BLaER1 (cell line): ENCODE measurements around the gene ANXA9.
A peak's percentile ranks its signal among the peaks of the same experiment; 100 is the strongest.

ENCODE experiments used
- H3K27ac ChIP-seq: shearing (Covaris generic); formaldehyde crosslinking; 2 replicates; pipeline ENCODE4 v1.8.1; 2022
- H3K27me3 ChIP-seq: shearing (Covaris generic); formaldehyde crosslinking; 2 replicates; pipeline ENCODE4 v1.8.1; 2022
- H3K36me3 ChIP-seq: shearing (Covaris generic); formaldehyde crosslinking; 2 replicates; pipeline ENCODE4 v1.8.1; 2022
- H3K4me1 ChIP-seq: shearing (Covaris generic); formaldehyde crosslinking; 2 replicates; pipeline ENCODE4 v1.8.1; 2022
- H3K4me2 ChIP-seq: shearing (Covaris generic); formaldehyde crosslinking; 2 replicates; pipeline ENCODE4 v1.8.1; 2022
- H3K4me3 ChIP-seq: shearing (Covaris generic); formaldehyde crosslinking; 2 replicates; pipeline ENCODE4 v1.8.1; 2022
- H3K9ac ChIP-seq: shearing (Covaris generic); formaldehyde crosslinking; 2 replicates; pipeline ENCODE4 v1.8.1; 2022
- H3K9me3 ChIP-seq: shearing (Covaris generic); formaldehyde crosslinking; 2 replicates; pipeline ENCODE4 v1.8.1; 2022
- H4K20me1 ChIP-seq: shearing (Covaris generic); formaldehyde crosslinking; 2 replicates; pipeline ENCODE4 v1.8.1; 2022
- Cebpa-rat ChIP-seq: shearing (Covaris generic); IDR thresholded peaks from 2 replicates; pipeline ENCODE4 v1.8.1; 2022

The ANXA9 gene

GRCh38 chr1:150973836-150974579, 8.1 kb upstream of the ANXA9 start:
- peak overlapping the region; percentile 97 for H3K4me3 ChIP-seq
- peaks cover 49% of the 10 kb centered on the region for H4K20me1 ChIP-seq
- peaks cover 24% of the 10 kb centered on the region for H3K36me3 ChIP-seq
- peaks cover 73% of the 10 kb centered on the region for H3K4me1 ChIP-seq
- peak overlapping the region; percentile 98 for H3K9ac ChIP-seq
- no peaks in the 10 kb centered on the region for H3K9me3 ChIP-seq
- H3K27ac ChIP-seq: peak overlapping the region; percentile 97
- H3K27me3 ChIP-seq: no peaks in the 10 kb centered on the region
- H3K4me2 ChIP-seq: peak overlapping the region; percentile 100
- no peak for TF ChIP-seq Cebpa-rat

GRCh38 chr1:150974580-150975478, 7.3 kb upstream of the ANXA9 start, which contains the start of gene CERS2:
TSS of gene CERS2 (minus strand) at chr1:150974835. CDS start at chr1:150969090, 5,745 bp downstream.
- TF ChIP-seq Cebpa-rat: no peak

GRCh38 chr1:150976401-150976821, 5.7 kb upstream of the ANXA9 start:
- H4K20me1 ChIP-seq: peaks cover 25% of the 10 kb centered on the region
- no peaks in the 10 kb centered on the region for H3K27me3 ChIP-seq
- H3K4me1 ChIP-seq: peaks cover 82% of the 10 kb centered on the region
- peak overlapping the region; percentile 76 for H3K4me2 ChIP-seq
- 0 out of 2 replicates have a peak overlapping the region, but pooled peaks have one; percentile 30 for H3K9ac ChIP-seq
- 0 out of 2 replicates have a peak, but pooled peaks cover 6% of the 10 kb centered on the region for H3K36me3 ChIP-seq
- H3K9me3 ChIP-seq: no peaks in the 10 kb centered on the region
- no peak for TF ChIP-seq Cebpa-rat
- 0 out of 2 replicates have a peak overlapping the region, but pooled peaks have one; percentile 5 for H3K27ac ChIP-seq
- H3K4me3 ChIP-seq: no peak overlapping the region

More at GRCh38 chr1:150974580-150975478, 7.3 kb upstream of the ANXA9 start, which contains the start of gene CERS2:
- H3K9me3 ChIP-seq: no peaks in the 10 kb centered on the region
- H3K4me3 ChIP-seq: peak within 1 kb of the TSS; percentile 97
- peaks cover 16% of the 10 kb centered on the region for H3K36me3 ChIP-seq
- peak within 1 kb of the TSS; percentile 97 for H3K27ac ChIP-seq
- H3K9ac ChIP-seq: peak within 1 kb of the TSS; percentile 98
- H4K20me1 ChIP-seq: peaks cover 41% of the 10 kb centered on the region
- peak within 1 kb of the TSS; percentile 100 for H3K4me2 ChIP-seq
- peaks cover 80% of the 10 kb centered on the region for H3K4me1 ChIP-seq
- no peaks in the 10 kb centered on the region for H3K27me3 ChIP-seq

- Histone ChIP-seq H3K4me1 (peaks cover 82% of the 10 kb centered on the region), H3K27ac (0 out of 2 replicates have a peak overlapping the region, but pooled peaks have one; percentile 5), H3K9ac (peak overlapping the region; percentile 30; the same call in 1 of the 2 replicates), H3K27me3 (no peaks in the 10 kb centered on the region), H3K4me2 (peak overlapping the region; percentile 76), H4K20me1 (peaks cover 18% of the 10 kb centered on the region), H3K36me3 (no peaks in the 10 kb centered on the region), H3K9me3 (no peaks in the 10 kb centered on the region), H3K4me3 (peak overlapping the region; percentile 5; the same call in 1 of the 2 replicates)
- no peak for TF ChIP-seq Cebpa-rat
These were observed 5.0 kb upstream of the ANXA9 start for GRCh38 chr1:150976879-150977694.

GRCh38 chr1:150979092-150980056, 2.7 kb upstream of the ANXA9 start:
- H3K4me1 ChIP-seq: peaks cover 79% of the 10 kb centered on the region
- peak overlapping the region; percentile 62 for H3K9ac ChIP-seq
- no peaks in the 10 kb centered on the region for H4K20me1 ChIP-seq
- peak overlapping the region; percentile 41 for H3K4me3 ChIP-seq
- H3K9me3 ChIP-seq: no peaks in the 10 kb centered on the region
- H3K27ac ChIP-seq: no peak overlapping the region
- no peaks in the 10 kb centered on the region for H3K27me3 ChIP-seq
- H3K36me3 ChIP-seq: no peaks in the 10 kb centered on the region
- peak overlapping the region; percentile 74 for H3K4me2 ChIP-seq
- TF ChIP-seq Cebpa-rat: no peak

GRCh38 chr1:150981177-150981804, 801 bp upstream of the ANXA9 start:
- Histone ChIP-seq H3K4me3 (no peak overlapping the region), H3K9ac (peak overlapping the region; percentile 25), H3K36me3 (no peaks in the 10 kb centered on the region), H3K9me3 (no peaks in the 10 kb centered on the region), H3K27ac (peak overlapping the region; percentile 61), H4K20me1 (no peaks in the 10 kb centered on the region), H3K4me1 (peaks cover 68% of the 10 kb centered on the region), H3K4me2 (peak overlapping the region; percentile 53), H3K27me3 (no peaks in the 10 kb centered on the region)
- peak; percentile 46; the same call in 1 of the 2 replicates for TF ChIP-seq Cebpa-rat

GRCh38 chr1:150985179-150985825, 3.2 kb downstream of the ANXA9 start:
- H3K9ac ChIP-seq: no peak overlapping the region
- H3K4me3 ChIP-seq: no peak overlapping the region
- H3K4me1 ChIP-seq: peaks cover 28% of the 10 kb centered on the region
- no peaks in the 10 kb centered on the region for H3K9me3 ChIP-seq
- H3K4me2 ChIP-seq: no peak overlapping the region
- H4K20me1 ChIP-seq: no peaks in the 10 kb centered on the region
- no peak overlapping the region for H3K27ac ChIP-seq
- H3K27me3 ChIP-seq: no peaks in the 10 kb centered on the region
- no peak for TF ChIP-seq Cebpa-rat
- no peaks in the 10 kb centered on the region for H3K36me3 ChIP-seq
